ENCODE results near the gene SAPCD1. TPM values are rescaled to one million over a fixed set of nuclear protein-coding genes. Genes with fewer than 3 reads are reported as not detected.

The SAPCD1 gene
- total and polyA plus RNA-seq, 2 donors (not counting 1 experiment from before 2014, with no cell fraction given), result 12.9 TPM

- Mint-ChIP-seq H3K4me1 (peaks cover 54% of the 10 kb centered on the region), H3K27me3 (no peaks in the 10 kb centered on the region), H3K9me3 (ENCODE audit: insufficient read depth) (no peaks in the 10 kb centered on the region), H3K27ac (peak within 1 kb of the TSS; percentile 99), H3K4me3 (peak within 1 kb of the TSS; percentile 97)
- Histone ChIP-seq H2AFZ (ENCODE audit: insufficient read depth, low read depth, low read length, poor library complexity, severe bottlenecking) (peak within 1 kb of the TSS; percentile 80), H3K27ac (ENCODE audit: low read length in 2 of 2) (peak within 1 kb of the TSS; percentile 75 to 87), H4K20me1 (ENCODE audit: control insufficient read depth, insufficient read depth, low read length, poor library complexity, severe bottlenecking) (no peaks in the 10 kb centered on the region), H3K4me2 (replicated peaks; ENCODE audit: low read depth, low read length, poor library complexity, severe bottlenecking) (peak within 1 kb of the TSS; percentile 97), H3K79me2 (ENCODE audit: control insufficient read depth, insufficient read depth, low read length) (peaks cover 30% of the 10 kb centered on the region), H3K4me1 (ENCODE audit: control insufficient read depth in 2 of 2, insufficient read depth in 2 of 2, low read length in 2 of 2) (peaks cover 45 to 59% of the 10 kb centered on the region in 2 donors), H3K9ac (ENCODE audit: low read length) (peak within 1 kb of the TSS; percentile 92), H3K4me3 (ENCODE audit: control extremely low read depth in 1 of 5, extremely low read depth in 1 of 5, insufficient read depth in 1 of 5, low read depth in 2 of 5, low read length in 4 of 5) (peak within 1 kb of the TSS; percentile 72 to 96 (median 95)), H3K9me3 (ENCODE audit: control extremely low read depth in 1 of 3, control insufficient read depth in 2 of 3, insufficient read depth in 1 of 3, low read length in 2 of 3) (no peaks in the 10 kb centered on the region), H3K36me3 (replicated peaks in 1 of 2; ENCODE audit: control extremely low read depth in 1 of 2, control insufficient read depth in 1 of 2, extremely low read depth in 1 of 2, insufficient read depth in 2 of 2, low read length in 1 of 2) (peaks cover 0 to 28% of the 10 kb centered on the region in 2 experiments), H3K27me3 (replicated peaks in 1 of 4; ENCODE audit: control extremely low read depth in 1 of 4, control insufficient read depth in 3 of 4, insufficient read depth in 4 of 4, low read length in 3 of 4) (no peaks in the 10 kb centered on the region)
- intact Hi-C loops (cut with micrococcal nuclease), result loop anchor here (1.0 to 5.0 kb wide), 7 partner anchors 11 to 128 kb away; partner anchors contain the start of genes CSNK2B, HSPA1A, HSPA1L and LSM2
- DNase-seq (peak; percentile 96), ATAC-seq (ENCODE audit: low read depth) (peak; percentile 91)
- TF ChIP-seq CTCF (IDR thresholded peaks at IDR 0.05) (peak; percentile 79), EZH2 (IDR thresholded peaks at IDR 0.05; ENCODE audit: borderline replicate concordance, insufficient read depth, low read depth, low read length, poor library complexity, severe bottlenecking) (no peak)
- WGBS (ENCODE audit: insufficient coverage), result 1% methylated on average over 75 of the region's 75 CpGs
- POLR2A ChIA-PET, result interaction anchor here (0.5 to 3.5 kb wide), 15 partner anchors 10 to 143 kb away, joined by 3 to 38 read pairs (median 5); partner anchors contain the start of genes BAG6, CLIC1, HSPA1A and HSPA1B
- CTCF ChIA-PET, result interaction anchor here (0.6 to 2.8 kb wide), 20 partner anchors 10 to 142 kb away, joined by 3 to 20 read pairs (median 4); partner anchors contain the start of genes ABHD16A, DDAH2, HSPA1A and HSPA1B
Measured at GRCh38 chr6:31795616-31796298, 33.3 kb downstream of the SAPCD1 start, which contains the start of gene VARS1. Gene VARS1 (minus strand): TSS chr6:31795752. CDS start chr6:31795217, 535 bp downstream.

All from B cell (primary cell).